ENCODE results near the gene UBP1. TPM values are rescaled to one million over a fixed set of nuclear protein-coding genes. Genes with fewer than 3 reads are reported as not detected.
"Not testable (repeated sequence)": the region's sequence is repeated elsewhere in the genome, so short reads cannot be mapped to it uniquely, and the experiment has no call there.

The UBP1 gene
- total and polyA plus RNA-seq, 2 experiments from 2014 or later = 33.5 to 50.3 TPM

GRCh38 chr3:33461097-33461496, 20.9 kb upstream of the UBP1 start:
- H3K9me3 ChIP-seq (ENCODE audit: low read depth) = peaks cover 15% of the 10 kb centered on the region
- H3K4me3 ChIP-seq = no peak overlapping the region
- H3K27me3 ChIP-seq = no peaks in the 10 kb centered on the region
- H3K4me2 ChIP-seq = no peak overlapping the region
- H3K79me2 ChIP-seq = no peaks in the 10 kb centered on the region
- no peaks in the 10 kb centered on the region for H4K20me1 ChIP-seq (ENCODE audit: insufficient read depth, poor library complexity, severe bottlenecking)
- H3K4me1 ChIP-seq (ENCODE audit: insufficient read depth) = no peaks in the 10 kb centered on the region
- H3K9me2 ChIP-seq (replicated peaks; ENCODE audit: insufficient read depth) = no peaks in the 10 kb centered on the region
- no peak overlapping the region for H3K27ac ChIP-seq
- H3K36me3 ChIP-seq (replicated peaks; ENCODE audit: insufficient read depth, low read depth) = no peaks in the 10 kb centered on the region
- TF ChIP-seq EZH2 (IDR thresholded peaks at IDR 0.05; ENCODE audit: borderline replicate concordance) (no peak), CTCF (IDR thresholded peaks at IDR 0.05; ENCODE audit: poor library complexity) (no peak), EZH2phosphoT487 (IDR thresholded peaks at IDR 0.05; ENCODE audit: low read depth, severe bottlenecking, unreplicated experiment) (no peak)
- H2AFZ ChIP-seq = no peak overlapping the region
- DNase-seq (ENCODE audit: low spot score) = no peak
- 72% methylated on average over 2 of the region's 2 CpGs for WGBS (ENCODE audit: low lambda C conversion rate, missing lambda C conversion rate)

- peaks cover 15% of the 10 kb centered on the region for H3K9me3 ChIP-seq (ENCODE audit: low read depth)
- H3K79me2 ChIP-seq; H4K20me1 ChIP-seq (ENCODE audit: insufficient read depth, poor library complexity, severe bottlenecking); H2AFZ ChIP-seq; H3K4me2 ChIP-seq; H3K27ac ChIP-seq; H3K27me3 ChIP-seq; H3K9me2 ChIP-seq (replicated peaks; ENCODE audit: insufficient read depth); DNase-seq (ENCODE audit: low spot score); H3K36me3 ChIP-seq (replicated peaks; ENCODE audit: insufficient read depth, low read depth); H3K4me1 ChIP-seq (ENCODE audit: insufficient read depth); H3K4me3 ChIP-seq: not testable (repeated sequence)
- 97% methylated on average over 4 of the region's 4 CpGs for WGBS (ENCODE audit: low lambda C conversion rate, missing lambda C conversion rate)
Observed at GRCh38 chr3:33459577-33459976, 19.4 kb upstream of the UBP1 start.

- WGBS (ENCODE audit: low lambda C conversion rate, missing lambda C conversion rate) = 78% methylated on average over 3 of the region's 3 CpGs
- Histone ChIP-seq H3K4me3 (no peak overlapping the region), H3K79me2 (no peaks in the 10 kb centered on the region), H2AFZ (no peak overlapping the region), H3K27me3 (no peaks in the 10 kb centered on the region), H3K9me2 (replicated peaks; ENCODE audit: insufficient read depth) (no peaks in the 10 kb centered on the region), H3K9me3 (ENCODE audit: low read depth) (peaks cover 15% of the 10 kb centered on the region), H4K20me1 (ENCODE audit: insufficient read depth, poor library complexity, severe bottlenecking) (no peaks in the 10 kb centered on the region), H3K27ac (no peak overlapping the region), H3K4me2 (no peak overlapping the region), H3K36me3 (replicated peaks; ENCODE audit: insufficient read depth, low read depth) (no peaks in the 10 kb centered on the region), H3K4me1 (ENCODE audit: insufficient read depth) (no peaks in the 10 kb centered on the region)
- no peak for DNase-seq (ENCODE audit: low spot score)
- TF ChIP-seq EZH2 (IDR thresholded peaks at IDR 0.05; ENCODE audit: borderline replicate concordance) (no peak), CTCF (IDR thresholded peaks at IDR 0.05; ENCODE audit: poor library complexity) (no peak), EZH2phosphoT487 (IDR thresholded peaks at IDR 0.05; ENCODE audit: low read depth, severe bottlenecking, unreplicated experiment) (no peak)
Observed at GRCh38 chr3:33458446-33458845, 18.2 kb upstream of the UBP1 start.

- Histone ChIP-seq H3K9me3 (ENCODE audit: low read depth) (peaks cover 15% of the 10 kb centered on the region), H3K9me2 (replicated peaks; ENCODE audit: insufficient read depth) (no peaks in the 10 kb centered on the region), H3K79me2 (no peaks in the 10 kb centered on the region), H3K4me2 (no peak overlapping the region), H3K27me3 (no peaks in the 10 kb centered on the region), H2AFZ (no peak overlapping the region), H4K20me1 (ENCODE audit: insufficient read depth, poor library complexity, severe bottlenecking) (no peaks in the 10 kb centered on the region), H3K36me3 (replicated peaks; ENCODE audit: insufficient read depth, low read depth) (no peaks in the 10 kb centered on the region), H3K4me3 (no peak overlapping the region), H3K4me1 (ENCODE audit: insufficient read depth) (no peaks in the 10 kb centered on the region), H3K27ac (no peak overlapping the region)
- 85% methylated on average over 2 of the region's 2 CpGs for WGBS (ENCODE audit: low lambda C conversion rate, missing lambda C conversion rate)
- DNase-seq (ENCODE audit: low spot score) = no peak
- TF ChIP-seq EZH2phosphoT487 (IDR thresholded peaks at IDR 0.05; ENCODE audit: low read depth, severe bottlenecking, unreplicated experiment) (no peak), EZH2 (IDR thresholded peaks at IDR 0.05; ENCODE audit: borderline replicate concordance) (no peak), CTCF (IDR thresholded peaks at IDR 0.05; ENCODE audit: poor library complexity) (no peak)
Observed at GRCh38 chr3:33456756-33457155, 16.6 kb upstream of the UBP1 start.

All from hepatocyte (in vitro differentiated cells).